Measurements from ENCODE around the gene OSBPL3.

DNA sequence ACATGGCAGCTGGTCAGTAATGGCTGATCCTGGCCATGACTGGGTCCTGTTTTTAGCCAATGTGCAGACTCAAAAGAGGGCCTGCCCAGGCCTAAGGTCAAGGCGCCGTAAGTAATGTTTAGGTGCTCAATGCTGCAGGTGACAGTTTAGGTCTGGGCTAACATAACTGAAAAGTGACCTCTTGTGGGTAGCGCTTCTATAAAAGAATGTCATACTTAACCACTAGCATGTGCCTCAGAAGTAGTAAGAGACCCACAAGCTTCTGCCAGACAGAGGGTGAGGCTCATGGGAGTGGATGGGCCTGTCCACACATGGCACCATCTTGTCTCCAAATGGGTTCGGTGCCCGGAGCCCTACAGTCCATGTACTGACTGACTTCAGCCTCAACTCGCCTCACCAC lies 132.2 kb downstream of the OSBPL3 start:
- TF ChIP-seq CTCF (IDR thresholded peaks at IDR 0.05) (no peak), POLR2A (IDR thresholded peaks at IDR 0.05) (no peak), POLR2AphosphoS5 (IDR thresholded peaks at IDR 0.05; ENCODE audit: insufficient read depth in 1 of 2, low read depth in 1 of 2) (no peak)
